Activated CD4-positive, CD25-positive, alpha-beta regulatory T cell treated with anti-CD3 and anti-CD28 coated beads, Interleukin-2, amount 50 U/mL, for 72 hours (primary cell): ENCODE data around the gene RPS18.
"Not testable (repeated sequence)": the region's sequence is repeated elsewhere in the genome, so short reads cannot be mapped to it uniquely, and the experiment has no call there.

Experiments
- DNase-seq: peaks from one replicate; pipeline ENCODE4 v3.0.0; 2021

Gene RPS18

DNA sequence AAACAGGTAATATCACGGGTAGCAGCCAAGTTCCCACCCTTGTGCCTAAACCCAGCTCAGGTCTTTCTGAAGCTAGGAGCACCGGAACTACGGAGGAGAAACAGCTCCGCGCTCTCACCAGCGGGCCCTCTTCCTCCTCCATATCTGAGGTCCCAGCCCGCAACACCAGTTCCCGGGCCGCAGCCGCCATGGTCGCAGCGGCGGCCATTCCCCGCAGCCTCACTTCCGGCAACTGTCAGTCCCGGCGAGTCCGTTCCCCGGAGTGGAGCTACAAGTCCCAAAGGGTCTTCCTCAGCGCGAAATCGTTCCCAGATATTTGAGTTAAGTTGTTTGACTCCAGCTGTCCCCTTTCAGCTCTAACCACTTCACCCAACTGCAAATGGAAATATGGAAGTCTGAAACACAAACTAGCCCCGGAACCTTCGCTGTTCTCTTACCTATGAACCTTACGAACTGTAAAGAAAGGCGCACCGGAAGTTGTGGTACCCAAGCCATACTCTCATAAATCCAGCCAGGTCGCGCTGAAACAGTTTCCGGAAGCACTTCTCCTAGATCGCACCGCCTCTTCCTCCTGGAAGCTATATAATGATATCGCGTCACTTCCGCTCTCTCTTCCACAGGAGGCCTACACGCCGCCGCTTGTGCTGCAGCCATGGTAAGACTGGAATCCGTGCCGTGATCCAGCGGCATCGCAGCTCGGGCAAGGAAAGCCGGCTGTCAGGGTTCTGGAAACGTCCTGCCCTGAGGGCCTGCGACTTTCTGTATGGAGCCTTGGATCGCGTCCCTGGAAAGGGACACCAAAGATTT lies at the start of gene RPS18, which contains the start of gene VPS52:
RPS18 (plus strand) TSS at position 608 of the 807 bp plus-strand sequence; CDS start at position 653, 45 bp downstream.
VPS52 (minus strand) TSS at position 409 of the 807 bp plus-strand sequence; CDS start at position 208, 201 bp downstream.
- DNase-seq: peak; percentile 81

DNA sequence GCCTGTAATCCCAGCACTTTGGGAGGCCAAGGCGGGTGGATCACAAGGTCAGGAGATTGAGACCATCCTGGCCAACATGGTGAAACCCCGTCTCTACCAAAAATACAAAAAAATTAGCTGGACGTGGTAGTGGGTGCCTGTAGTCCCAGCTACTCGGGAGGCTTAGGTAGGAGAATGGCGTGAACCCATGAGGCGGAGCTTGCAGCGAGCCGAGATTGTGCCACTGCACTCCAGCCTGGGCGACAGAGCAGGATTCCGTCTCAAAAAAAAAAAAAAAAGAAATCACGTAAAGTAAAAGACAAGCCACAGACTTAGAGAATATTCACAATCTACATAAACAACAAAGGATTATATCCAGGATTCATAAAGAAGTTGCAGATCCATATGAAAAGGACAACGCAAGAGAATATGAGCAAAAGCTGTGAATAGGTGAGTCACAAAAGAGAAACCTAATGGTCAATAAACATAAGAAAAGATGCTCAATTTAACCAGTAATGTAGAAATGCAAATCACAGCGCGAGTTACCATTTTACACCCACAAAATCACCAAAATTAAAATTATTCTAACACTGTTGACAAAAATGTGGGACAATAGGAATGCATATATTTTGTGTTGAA lies 45.3 kb upstream of the RPS18 start:
- DNase-seq: not testable (repeated sequence)

DNA sequence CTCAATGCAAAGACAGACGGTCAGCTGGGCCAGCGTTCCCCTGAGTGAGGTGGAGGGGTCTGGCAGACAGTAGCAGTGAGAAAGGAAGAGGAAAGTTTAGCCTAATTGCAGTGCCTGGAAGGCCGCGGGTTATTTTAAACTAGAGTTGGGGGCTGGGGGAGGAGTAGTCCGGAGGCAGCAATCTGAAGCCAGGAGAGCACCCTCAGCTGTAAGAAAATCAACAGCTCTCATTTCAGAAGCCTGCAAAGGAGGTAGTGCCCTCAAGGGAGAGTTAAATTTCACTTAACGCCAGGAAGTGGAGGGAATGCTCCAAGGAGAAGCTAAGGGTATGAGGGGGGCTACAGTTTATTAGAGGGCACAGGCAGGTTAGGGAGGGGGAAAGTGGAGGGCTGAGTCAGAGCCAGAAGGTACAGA lies 36.6 kb upstream of the RPS18 start:
- no peak for DNase-seq

DNA sequence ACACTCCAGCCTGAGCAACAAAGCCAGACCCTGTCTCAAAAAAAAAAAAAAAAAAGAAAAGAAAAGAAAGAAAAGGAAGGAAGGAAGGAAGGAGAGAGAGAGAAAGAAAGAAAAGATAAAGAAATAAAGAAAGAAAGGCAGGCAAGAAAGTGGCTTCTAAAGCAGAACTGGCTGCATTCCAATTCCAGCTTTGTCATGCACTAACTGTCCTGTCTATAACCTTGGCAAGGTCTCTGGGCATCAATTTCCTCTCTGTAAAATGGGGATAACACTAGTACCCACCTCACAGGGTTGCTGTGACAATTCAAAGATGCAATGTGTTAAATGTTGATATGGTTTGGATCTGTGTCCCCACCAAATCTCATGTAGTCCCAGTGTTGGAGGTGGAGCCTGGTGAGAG lies 35.5 kb upstream of the RPS18 start:
- DNase-seq: no peak

DNA sequence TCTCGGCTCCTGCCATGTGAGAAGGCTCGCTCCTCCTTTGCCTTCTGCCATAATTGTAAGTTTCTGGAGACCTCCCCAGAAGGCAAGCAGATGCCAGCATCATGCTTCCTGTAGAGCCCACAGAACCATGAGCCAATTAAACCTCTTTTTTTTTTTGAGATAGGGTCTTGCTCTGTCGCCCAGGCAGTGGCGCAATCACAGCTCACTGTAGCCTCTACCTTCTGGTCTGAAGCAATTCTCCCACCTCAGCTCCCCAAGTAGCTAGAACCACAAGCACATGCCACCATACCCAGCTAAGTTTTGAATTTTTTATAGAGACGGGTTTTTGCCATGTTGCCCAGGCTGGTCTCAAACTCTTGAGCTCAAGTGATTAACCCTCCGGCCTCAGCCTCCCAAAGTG lies 35.0 kb upstream of the RPS18 start:
- no peak for DNase-seq

DNA sequence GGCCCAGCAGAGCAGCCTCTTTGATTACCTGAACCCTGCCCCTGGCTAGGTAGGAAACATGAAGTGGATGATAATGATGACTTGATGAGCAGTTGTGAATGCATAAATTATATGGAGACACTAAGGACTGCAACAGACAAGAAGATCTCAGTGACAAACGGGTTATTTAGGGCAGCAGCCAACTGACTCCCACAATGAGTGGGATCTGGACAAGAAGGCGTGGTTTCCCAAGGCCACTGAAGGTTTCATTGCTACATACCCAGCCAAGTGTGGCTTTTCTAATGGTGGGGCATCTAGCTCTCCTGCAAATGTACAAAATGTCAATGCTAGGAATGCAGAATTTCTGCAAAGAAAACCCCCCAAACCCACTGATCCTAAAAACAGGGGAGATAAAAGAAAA lies 34.1 kb upstream of the RPS18 start:
- no peak for DNase-seq

DNA sequence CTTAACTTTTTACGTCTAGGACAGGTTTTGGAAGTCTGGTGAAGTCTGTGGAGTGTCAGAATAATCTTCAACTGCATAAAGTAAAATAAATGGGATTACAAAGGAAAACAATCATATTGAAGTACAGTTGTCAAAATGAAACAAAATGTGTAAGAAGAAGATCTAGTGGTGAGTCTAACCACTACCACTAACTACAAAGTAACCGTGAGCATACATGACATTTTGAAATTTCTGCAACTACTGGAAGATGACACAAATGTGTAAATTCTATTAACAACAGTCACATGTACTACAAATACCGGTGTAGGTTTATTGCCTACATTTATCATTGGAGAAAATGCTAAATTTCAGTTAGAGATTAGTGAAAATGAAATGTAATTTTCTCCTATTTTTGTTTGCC lies 29.9 kb upstream of the RPS18 start:
- DNase-seq: no peak

DNA sequence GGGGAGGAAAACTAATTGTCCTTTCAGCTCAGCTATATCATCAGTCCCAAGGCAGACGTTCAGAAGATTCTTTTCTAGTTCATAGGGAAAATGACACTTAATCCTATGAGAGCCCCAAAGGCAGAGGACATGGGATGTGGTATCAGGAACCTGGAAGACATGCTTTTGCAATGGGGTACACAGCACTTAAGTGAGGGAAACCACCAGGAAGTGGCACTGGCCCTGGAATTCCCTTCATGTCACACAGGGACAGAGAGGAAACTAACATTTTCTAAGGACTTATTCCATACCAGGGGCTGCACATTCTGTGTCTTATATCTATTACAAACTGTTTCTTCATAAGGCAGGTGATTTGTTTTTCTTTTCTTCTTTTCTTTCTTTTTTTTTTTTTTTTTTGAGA lies 28.4 kb upstream of the RPS18 start:
- DNase-seq: no peak

DNA sequence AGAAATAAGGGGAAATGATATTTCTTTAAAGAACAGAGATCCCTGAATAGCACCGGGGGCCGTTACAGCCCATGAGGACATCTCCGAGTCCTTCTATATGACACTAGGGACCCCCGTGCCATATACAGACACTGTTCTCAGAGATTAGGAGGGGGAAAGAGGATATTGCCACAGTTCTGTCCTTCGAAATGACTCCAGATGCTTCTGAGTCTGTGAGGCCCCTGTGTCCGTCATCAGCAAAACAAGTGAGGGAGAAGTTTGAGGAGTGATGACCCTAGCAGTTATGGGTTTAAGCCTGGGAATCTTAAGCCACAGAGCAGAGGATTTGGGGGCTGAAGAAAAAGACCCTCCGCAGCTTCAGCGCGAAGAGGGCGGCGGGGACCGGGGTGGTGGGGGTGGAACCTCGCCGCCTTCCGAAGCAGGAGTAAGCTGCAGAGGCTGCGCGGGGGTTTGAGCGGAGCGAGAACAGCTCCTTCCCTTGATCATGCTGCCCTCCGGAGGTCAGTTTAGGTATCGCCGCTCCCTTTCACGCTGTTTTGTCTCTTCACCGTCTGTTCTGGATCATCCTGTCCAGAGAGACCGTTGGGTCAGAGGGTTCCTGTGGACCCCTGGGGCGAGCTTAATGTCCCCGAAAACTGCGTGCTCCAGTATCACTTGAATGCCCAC lies 23.8 kb upstream of the RPS18 start:
- peak; percentile 93 for DNase-seq

DNA sequence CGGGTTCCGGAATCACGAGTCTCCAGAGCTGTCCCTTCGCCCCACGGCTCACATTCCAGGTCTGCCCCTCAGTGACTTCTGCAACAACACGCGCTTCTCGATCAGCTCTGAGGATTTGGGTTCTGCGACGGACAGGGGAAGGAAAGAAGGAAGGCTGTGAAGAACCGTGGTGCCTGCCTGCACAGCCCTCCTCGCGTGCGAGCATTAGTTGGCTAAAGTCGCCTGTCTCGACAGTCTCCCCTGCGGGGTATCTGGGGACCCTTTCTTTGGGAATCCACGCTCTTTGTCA lies 23.3 kb upstream of the RPS18 start:
- DNase-seq: no peak

DNA sequence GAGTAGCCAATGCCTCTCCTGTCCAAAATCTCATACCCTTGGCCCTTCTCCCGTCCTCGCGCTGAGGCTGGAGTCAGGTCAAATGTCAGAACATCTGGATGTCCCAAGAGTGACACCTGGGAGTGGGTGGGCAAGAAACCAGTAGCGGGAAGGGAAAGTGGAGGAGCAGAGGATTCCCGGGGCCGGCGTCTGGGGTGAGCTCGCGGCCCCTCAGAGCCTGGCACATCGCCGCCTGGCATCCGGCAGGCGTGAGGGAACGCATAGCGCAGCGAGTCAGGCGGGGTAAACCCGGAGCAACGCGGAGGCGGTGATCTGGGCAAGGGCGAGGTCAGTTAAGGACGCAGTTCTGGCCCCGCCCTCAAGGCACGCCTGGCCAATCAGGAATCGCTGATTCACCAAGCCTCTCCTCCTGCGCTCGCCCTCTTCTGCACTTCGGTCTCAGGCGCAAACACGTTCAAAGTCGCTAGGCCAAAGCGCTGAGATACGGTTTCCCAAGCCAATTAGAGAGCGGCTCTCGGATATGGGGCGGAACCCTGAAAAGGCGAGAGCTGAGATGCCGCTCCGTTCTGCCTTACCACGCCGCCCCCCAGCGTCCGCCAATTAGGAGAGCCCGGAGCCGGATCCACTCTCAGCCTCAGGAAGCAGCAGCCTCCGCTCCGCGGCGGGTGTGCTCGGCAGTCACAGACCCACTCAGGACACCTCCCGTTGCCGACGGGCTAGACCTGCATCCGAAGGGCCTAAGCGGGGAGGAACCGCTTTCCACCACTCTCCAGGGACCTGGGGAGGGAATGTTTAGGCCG lies 22.7 kb upstream of the RPS18 start:
- peak; percentile 95 for DNase-seq

DNA sequence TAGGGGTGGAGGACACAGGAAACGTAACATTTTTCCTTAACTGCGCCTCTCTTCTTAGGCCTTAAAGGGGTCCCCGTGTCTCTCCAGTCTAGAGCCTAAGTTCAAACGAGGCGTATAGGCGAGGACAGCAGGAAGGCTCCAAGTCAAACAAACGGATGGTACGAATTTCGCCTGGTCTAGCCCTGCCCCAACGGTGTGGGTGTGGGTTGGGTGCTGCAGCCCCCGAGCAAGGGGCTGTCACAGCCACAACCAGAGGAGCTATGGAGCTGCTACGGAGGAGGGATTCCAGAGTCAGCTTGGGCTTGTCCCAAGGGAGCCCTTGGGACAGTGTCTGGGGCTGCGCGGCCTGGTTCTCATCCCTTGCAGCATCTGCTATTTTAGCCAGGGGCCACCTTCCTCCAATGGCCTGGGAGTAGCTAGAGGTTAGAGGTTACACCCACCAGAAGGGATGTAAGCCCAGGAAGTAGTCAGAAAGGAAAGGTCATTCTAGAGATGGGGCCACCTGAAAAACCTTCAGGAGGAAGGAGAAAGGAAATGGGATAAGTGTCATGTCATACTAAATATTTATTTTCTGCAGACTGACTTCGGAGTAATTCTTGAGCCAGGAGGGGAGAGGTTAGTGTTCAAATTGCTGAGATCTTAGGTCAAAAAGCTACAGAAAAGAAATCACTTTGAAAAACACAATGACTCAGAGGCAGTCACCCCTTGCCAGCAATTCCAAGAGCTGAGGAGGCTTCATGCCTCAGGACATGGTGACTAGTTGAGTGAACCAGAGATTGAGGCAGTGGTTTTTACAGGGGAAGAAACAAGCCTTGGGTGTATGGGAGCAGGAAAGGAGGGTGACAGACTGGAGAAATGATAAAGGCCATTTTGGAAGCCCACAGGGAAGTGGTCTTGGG lies 21.9 kb upstream of the RPS18 start:
- DNase-seq: no peak

DNA sequence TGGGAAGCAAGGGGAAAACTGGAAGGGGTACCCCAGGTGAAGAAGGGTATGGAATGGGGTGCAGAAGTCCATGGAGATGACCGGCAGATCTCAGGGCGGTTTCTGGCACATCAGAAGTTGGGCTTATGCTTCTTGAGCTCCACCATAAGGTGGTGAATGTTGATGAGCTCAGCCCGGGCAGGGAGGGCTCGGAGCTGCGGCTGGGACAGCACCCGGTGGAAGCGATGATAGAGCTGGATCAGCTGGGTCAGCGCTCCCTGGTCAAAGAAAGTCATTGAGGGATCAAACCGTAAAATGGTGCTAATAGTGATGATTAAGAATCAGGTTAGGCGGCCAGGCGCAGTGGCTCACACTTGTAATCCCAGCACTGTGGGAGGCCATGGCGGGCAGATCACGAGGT lies 21.1 kb upstream of the RPS18 start:
- no peak for DNase-seq

DNA sequence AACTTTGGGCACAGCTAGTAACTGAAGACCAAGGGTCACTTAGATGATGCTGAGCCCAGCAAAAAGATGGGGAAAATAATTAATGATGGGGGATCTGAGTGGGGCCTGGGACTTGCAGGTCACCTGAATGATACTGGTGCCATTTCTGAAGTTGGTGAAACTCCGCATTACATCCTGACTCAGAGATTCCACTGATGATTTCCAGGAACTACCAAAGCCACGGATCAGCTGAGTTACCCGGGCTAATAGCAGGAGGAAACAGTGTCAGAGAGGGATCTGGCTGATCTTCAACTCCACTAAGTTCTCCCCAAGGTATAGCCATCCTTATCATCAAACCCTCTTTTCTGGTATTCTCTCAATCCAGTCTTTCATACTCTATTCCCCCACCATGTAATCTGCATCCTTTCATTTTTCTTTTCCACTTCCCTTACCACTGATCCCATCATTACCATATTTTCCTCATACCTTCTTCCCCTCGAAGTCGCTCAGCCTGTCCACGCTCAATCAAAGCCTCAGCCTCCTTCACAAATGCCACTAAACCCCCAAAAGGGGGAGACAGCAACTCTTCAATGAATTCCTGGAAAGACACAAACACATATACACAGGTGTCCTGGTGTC lies 20.4 kb upstream of the RPS18 start:
- no peak for DNase-seq

DNA sequence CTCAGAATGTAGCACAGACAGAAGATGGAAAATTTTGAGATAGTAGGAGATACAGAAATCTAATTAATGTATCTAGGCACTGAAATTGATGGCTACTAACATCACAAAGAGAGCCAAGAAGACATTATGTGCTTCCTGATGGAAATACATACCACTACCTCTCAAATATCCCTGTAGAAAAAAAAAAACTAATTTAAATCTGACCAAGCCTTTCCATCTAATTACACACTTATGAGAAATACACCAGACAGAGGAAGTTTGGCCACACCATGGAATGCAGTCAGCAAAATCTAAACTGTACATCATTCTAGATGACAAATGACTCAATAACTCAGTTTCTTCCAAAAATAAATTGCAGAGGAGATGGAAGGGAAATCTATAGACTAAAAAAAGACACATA lies 19.1 kb upstream of the RPS18 start:
- no peak for DNase-seq

DNA sequence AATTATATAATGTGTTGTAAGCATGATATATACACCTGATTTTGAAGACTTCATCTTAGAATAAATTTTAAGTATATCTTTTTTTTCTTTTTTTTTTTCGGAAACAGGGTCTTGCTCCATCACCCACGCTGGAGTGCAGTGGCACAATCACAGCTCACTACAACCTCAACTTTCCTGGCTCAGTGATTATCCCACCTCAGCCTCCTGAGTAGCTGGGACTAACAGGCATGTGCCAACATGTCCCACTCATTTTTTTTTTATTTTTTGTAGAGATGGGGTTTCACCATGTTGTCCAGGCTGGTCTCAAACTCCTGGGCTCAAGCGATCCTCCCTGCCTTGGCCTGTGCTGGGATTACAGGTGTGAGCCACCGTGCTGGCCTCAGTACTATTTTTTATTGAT lies 17.3 kb upstream of the RPS18 start:
- no peak for DNase-seq

DNA sequence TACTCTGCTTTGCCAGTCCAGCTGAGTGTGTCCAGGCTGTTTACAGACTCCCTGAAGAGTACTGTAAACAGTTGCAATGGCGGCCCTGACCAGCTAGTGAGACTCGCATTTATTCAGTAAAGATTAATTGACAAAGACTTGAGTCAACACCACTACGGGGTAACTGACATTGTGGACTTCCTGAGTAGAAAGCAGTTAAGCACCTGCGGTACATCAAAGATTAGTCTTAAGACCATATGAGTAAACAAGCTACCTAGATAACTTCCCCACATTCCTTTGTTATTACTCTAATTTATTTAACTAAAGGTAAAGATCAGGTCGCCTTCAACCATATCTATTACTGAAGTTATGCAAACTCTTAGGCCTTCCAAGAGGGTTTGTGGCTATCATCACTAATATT lies 12.8 kb upstream of the RPS18 start:
- DNase-seq: no peak

DNA sequence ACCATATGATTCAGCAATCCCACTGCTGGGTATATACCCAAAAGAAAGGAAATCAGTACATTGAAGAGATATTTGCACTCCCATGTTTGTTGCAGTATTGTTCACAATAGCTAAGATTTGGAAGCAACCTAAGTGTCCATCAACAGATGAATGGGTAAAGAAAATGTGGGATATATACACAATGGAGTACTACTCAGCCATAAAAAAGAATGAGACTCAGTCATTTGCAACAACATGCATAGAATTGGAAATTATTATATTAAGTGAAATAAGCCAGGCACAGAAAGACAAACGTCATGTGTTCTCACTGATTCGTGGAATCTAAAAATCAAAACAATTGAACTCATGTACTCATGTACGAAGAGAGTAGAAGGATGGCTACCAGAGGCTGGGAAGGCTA lies 9.4 kb upstream of the RPS18 start:
- DNase-seq: not testable (repeated sequence)

DNA sequence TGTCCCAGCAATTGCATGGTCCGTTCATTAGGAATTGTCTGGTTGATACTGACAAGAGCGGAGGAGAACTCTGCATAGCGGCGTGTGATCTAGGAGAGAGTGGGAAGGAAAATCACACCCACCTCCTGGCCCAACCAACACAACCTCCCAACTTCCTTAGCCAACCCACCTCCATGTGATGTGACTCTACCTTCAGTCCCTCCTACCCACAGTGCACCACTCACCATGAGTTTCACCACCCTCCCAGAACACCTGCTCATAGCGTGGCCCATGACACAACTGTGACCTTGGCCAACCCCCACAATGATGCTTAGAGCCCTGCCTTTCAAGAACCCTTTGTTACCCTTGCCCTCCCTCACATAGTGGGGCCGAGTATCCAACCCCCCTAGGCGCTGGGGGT lies 7.9 kb upstream of the RPS18 start:
- DNase-seq: no peak

DNA sequence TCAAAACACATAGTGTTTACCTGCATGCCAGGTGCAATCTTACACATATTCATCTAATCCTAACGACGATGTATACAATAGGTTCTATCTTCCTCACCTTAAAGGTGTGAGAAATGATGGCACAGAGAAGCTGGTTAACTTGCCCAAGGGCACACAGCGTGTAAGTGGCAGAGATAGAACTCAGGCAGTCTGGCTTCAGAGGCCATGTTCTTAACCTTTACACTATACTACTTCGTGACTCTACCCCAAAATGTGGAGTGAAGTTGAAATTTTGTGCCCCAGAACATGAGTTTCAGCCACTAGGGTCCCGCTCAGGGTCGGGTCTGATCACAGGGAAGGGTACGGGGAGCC lies 783 bp upstream of the RPS18 start:
- DNase-seq: no peak

DNA sequence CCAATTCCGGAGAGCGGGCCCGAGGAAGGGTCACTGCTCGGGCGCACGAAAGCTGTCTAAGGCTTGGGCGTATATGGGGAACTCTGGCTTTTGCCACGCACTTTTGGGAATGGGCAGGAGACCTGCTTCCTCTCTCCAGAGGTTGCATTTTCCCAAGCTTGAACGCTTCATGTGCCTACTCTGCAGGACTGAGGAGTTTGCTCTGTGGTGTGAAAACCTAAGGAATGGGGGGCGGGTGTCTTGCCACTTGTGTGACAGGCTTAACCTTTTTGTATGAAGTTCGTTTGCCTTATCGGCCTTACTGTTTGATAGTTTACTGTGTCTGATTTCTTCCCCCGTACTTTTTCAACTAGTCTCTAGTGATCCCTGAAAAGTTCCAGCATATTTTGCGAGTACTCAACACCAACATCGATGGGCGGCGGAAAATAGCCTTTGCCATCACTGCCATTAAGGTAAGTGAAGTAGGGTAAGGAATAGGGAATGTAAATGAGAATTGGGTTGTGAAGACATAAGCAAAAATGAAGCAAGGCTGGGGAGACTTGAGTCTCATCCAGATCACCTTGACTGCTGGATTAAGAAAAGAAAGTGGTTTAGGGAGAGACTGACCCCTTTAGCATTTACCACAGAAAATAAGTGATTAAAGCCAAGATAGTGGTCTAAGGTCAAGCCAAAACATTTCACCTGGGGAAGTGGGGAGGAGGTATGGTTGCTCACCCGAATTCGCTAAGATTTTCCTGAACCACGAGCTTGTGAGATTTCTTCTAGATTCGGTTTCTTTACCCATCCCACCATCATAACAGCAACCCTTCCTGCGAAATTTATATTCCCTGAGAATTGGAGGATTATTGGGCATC lies 627 bp downstream of the RPS18 start:
- no peak for DNase-seq
